OCI-LY1 (cell line): Measurements from ENCODE around the gene SLC22A3.

Experiments used
- CTCF ChIP-seq: fragments of 200-600 bp; sonication (generic), shearing (Covaris generic); IDR thresholded peaks from 2 replicates; pipeline ENCODE4 v1.5.1; 2017; ENCODE audit warnings: mild to moderate bottlenecking, antibody characterized with exemption, low read length, moderate library complexity, mixed read lengths
- EZH2 ChIP-seq: fragments of 200-600 bp; sonication (generic), shearing (Covaris generic); IDR thresholded peaks from 2 replicates; pipeline ENCODE4 v1.8.0; 2017; ENCODE audit warnings: borderline replicate concordance, mixed run types, mild to moderate bottlenecking, antibody characterized with exemption, low read length, moderate library complexity, mixed read lengths

DNA sequence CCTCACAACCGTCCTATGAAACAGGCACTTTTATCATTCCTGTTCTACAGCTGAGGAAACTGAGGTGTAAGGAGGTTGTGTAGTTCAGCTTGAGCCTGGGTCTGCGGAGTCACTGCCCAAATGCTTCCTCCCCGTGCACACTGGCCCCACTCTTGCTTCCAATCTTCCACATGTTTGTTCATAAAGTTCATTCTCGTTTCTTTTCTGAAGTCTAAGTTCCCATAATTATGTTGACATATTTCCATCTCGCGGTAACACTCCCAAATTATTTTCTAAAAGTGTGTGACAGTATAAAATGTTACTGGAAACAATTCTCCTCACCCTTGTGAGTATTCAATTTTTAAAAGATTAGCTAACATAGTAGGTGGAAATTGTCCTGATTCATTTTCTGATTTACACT, 106.9 kb downstream of the SLC22A3 start:
- no peak for TF ChIP-seq CTCF
- TF ChIP-seq EZH2, result no peak
